Measurements from ENCODE around the gene THSD4. TPM values are rescaled to one million over a fixed set of nuclear protein-coding genes. Genes with fewer than 3 reads are reported as not detected.

Gene THSD4
- polyA plus RNA-seq, 1 donor (not counting 4 experiments of a cell fraction or from before 2014, with no cell fraction given) = 24.5 TPM

- TF ChIP-seq CTCF (optimal IDR thresholded peaks at IDR 0.05 in 1 of 3, IDR thresholded peaks at IDR 0.05 in 1 of 3, conservative IDR thresholded peaks at IDR 0.05 in 1 of 3; ENCODE audit: extremely low read depth in 1 of 3, insufficient read depth in 2 of 3, low read length in 3 of 3) = no peak
- TF ChIP-seq EZH2 (IDR thresholded peaks at IDR 0.05; ENCODE audit: low read length) = no peak
- Histone ChIP-seq H3K27me3 (ENCODE audit: control insufficient read depth, extremely low read depth, insufficient read depth, low read length) (no peaks in the 10 kb centered on the region), H3K9ac (ENCODE audit: control insufficient read depth, extremely low read depth, insufficient read depth, low read length) (no peak overlapping the region), H3K79me2 (ENCODE audit: control insufficient read depth, insufficient read depth, low read length) (peaks cover 4% of the 10 kb centered on the region), H3K36me3 (ENCODE audit: control insufficient read depth in 2 of 2, extremely low read depth in 1 of 2, insufficient read depth in 2 of 2, low read length in 2 of 2) (peaks cover 0 to 5% of the 10 kb centered on the region in 2 experiments), H2AFZ (ENCODE audit: control insufficient read depth, low read length) (no peak overlapping the region), H3K9me3 (ENCODE audit: control insufficient read depth, low read depth, low read length) (no peaks in the 10 kb centered on the region), H3K9me1 (ENCODE audit: control insufficient read depth, extremely low read depth, insufficient read depth, low read length) (peaks cover 2% of the 10 kb centered on the region), H3K4me2 (ENCODE audit: control insufficient read depth, extremely low read depth, insufficient read depth, low read depth, low read length) (no peak overlapping the region), H3K4me1 (ENCODE audit: control insufficient read depth, extremely low read depth, insufficient read depth, low read length) (peaks cover 7% of the 10 kb centered on the region), H3K27ac (ENCODE audit: control insufficient read depth, insufficient read depth, low read length) (no peak overlapping the region), H4K20me1 (ENCODE audit: control insufficient read depth, extremely low read depth, insufficient read depth, low read length) (no peaks in the 10 kb centered on the region), H3K4me3 (ENCODE audit: control insufficient read depth in 2 of 3, extremely low read depth in 1 of 3, insufficient read depth in 2 of 3, low read depth in 1 of 3, low read length in 3 of 3) (no peak overlapping the region)
- dilution Hi-C loops (cut with MboI; ENCODE audit: extremely low pct_ligation_motif_present, low sequenced_read_pairs) = no loop called here
- DNase-seq (ENCODE audit: low read depth, low spot score) (no peak), FAIRE-seq (no peak)
Observed at GRCh38 chr15:71454462-71454996, 339.3 kb downstream of the THSD4 start.

GRCh38 chr15:71455107-71455506 lies 339.8 kb downstream of the THSD4 start:
- no peaks in the 10 kb centered on the region for H3K27me3 ChIP-seq (ENCODE audit: control insufficient read depth, extremely low read depth, insufficient read depth, low read length)

More at GRCh38 chr15:71455107-71455506, 339.8 kb downstream of the THSD4 start:
- no peaks in the 10 kb centered on the region for H4K20me1 ChIP-seq (ENCODE audit: control insufficient read depth, extremely low read depth, insufficient read depth, low read length)
- no peak overlapping the region for H3K4me3 ChIP-seq (ENCODE audit: control insufficient read depth in 2 of 3, extremely low read depth in 1 of 3, insufficient read depth in 2 of 3, low read depth in 1 of 3, low read length in 3 of 3)
- H3K9ac ChIP-seq (ENCODE audit: control insufficient read depth, extremely low read depth, insufficient read depth, low read length) = no peak overlapping the region
- DNase-seq (ENCODE audit: low read depth, low spot score) = no peak
- H3K4me2 ChIP-seq (ENCODE audit: control insufficient read depth, extremely low read depth, insufficient read depth, low read depth, low read length) = no peak overlapping the region
- H3K36me3 ChIP-seq (ENCODE audit: control insufficient read depth in 2 of 2, extremely low read depth in 1 of 2, insufficient read depth in 2 of 2, low read length in 2 of 2) = peaks cover 0 to 5% of the 10 kb centered on the region in 2 experiments
- no peak for TF ChIP-seq CTCF (optimal IDR thresholded peaks at IDR 0.05 in 1 of 3, IDR thresholded peaks at IDR 0.05 in 1 of 3, conservative IDR thresholded peaks at IDR 0.05 in 1 of 3; ENCODE audit: extremely low read depth in 1 of 3, insufficient read depth in 2 of 3, low read length in 3 of 3)
- TF ChIP-seq EZH2 (IDR thresholded peaks at IDR 0.05; ENCODE audit: low read length) = no peak
- H2AFZ ChIP-seq (ENCODE audit: control insufficient read depth, low read length) = no peak overlapping the region
- peaks cover 2% of the 10 kb centered on the region for H3K9me1 ChIP-seq (ENCODE audit: control insufficient read depth, extremely low read depth, insufficient read depth, low read length)
- H3K27ac ChIP-seq (ENCODE audit: control insufficient read depth, insufficient read depth, low read length) = no peak overlapping the region
- peaks cover 4% of the 10 kb centered on the region for H3K79me2 ChIP-seq (ENCODE audit: control insufficient read depth, insufficient read depth, low read length)
- no peak for FAIRE-seq
- H3K9me3 ChIP-seq (ENCODE audit: control insufficient read depth, low read depth, low read length) = no peaks in the 10 kb centered on the region
- peaks cover 7% of the 10 kb centered on the region for H3K4me1 ChIP-seq (ENCODE audit: control insufficient read depth, extremely low read depth, insufficient read depth, low read length)
- dilution Hi-C loops (cut with MboI; ENCODE audit: extremely low pct_ligation_motif_present, low sequenced_read_pairs) = no loop called here
